Uterus (tissue), 2 donors: ENCODE measurements around the gene CMTR1.

Experiments used
- CTCF ChIP-seq, 4 experiments: fragments of 200-600 bp in 2 of 4; fragments of 450-650 bp in 2 of 4; sonication (generic) in 2 of 4; IDR thresholded peaks; one replicate each; pipeline ENCODE4 v1.5.1; 2016 to 2019; ENCODE audit warnings: antibody characterized with exemption in 4 of 4, mild to moderate bottlenecking in 2 of 4, moderate library complexity in 1 of 4
- POLR2A ChIP-seq, 2 donors: fragments of 450-650 bp; IDR thresholded peaks; one replicate each; pipeline ENCODE4 v1.6.1; 2016; ENCODE audit warnings: antibody characterized with exemption in 2 of 2, mild to moderate bottlenecking in 1 of 2, moderate library complexity in 1 of 2

- TF ChIP-seq CTCF (IDR thresholded peaks at IDR 0.05) (no peak), POLR2A (IDR thresholded peaks at IDR 0.05) (no peak)
Measured at GRCh38 chr6:37482606-37483251, 49.7 kb downstream of the CMTR1 start.
